ENCODE data around the gene SREK1IP1.

Gene SREK1IP1

GRCh38 chr5:64786372-64786771, 17.9 kb upstream of the SREK1IP1 start:
- TF ChIP-seq, protein P1, sequence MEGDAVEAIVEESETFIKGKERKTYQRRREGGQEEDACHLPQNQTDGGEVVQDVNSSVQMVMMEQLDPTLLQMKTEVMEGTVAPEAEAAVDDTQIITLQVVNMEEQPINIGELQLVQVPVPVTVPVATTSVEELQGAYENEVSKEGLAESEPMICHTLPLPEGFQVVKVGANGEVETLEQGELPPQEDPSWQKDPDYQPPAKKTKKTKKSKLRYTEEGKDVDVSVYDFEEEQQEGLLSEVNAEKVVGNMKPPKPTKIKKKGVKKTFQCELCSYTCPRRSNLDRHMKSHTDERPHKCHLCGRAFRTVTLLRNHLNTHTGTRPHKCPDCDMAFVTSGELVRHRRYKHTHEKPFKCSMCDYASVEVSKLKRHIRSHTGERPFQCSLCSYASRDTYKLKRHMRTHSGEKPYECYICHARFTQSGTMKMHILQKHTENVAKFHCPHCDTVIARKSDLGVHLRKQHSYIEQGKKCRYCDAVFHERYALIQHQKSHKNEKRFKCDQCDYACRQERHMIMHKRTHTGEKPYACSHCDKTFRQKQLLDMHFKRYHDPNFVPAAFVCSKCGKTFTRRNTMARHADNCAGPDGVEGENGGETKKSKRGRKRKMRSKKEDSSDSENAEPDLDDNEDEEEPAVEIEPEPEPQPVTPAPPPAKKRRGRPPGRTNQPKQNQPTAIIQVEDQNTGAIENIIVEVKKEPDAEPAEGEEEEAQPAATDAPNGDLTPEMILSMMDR (IDR thresholded peaks at IDR 0.05; ENCODE audit: insufficient read depth, missing control alignments) = no peak
- no peak for DNase-seq (ENCODE audit: insufficient read length, low spot score)
- no peak for FAIRE-seq

DNA sequence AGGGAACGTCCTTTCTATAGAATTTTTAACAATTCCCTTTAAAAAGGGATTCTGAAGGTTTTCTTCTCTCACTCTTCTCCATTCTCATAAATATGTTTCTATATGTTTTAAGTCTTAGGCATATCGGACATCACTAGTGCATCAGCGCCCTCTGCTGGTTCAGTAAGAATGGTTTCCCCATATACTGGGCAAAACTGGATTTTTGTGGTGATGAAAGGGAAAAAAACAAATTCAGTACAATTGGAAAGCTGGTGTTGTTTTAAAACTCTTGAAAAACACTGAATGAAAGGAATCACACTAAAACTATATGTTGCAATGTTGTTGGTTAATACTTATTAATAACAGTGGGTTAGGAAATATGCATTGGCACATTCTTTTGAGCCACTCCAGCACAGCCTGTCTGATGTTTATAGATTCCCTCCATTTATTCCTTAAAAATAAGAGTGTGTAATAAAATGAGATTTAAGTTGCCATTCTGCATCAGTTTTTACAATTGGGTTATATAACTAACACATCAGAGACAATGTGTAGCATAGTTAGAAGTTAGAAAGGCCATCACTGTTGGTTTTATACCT, 16.0 kb upstream of the SREK1IP1 start:
- TF ChIP-seq, protein P1 (IDR thresholded peaks at IDR 0.05; ENCODE audit: insufficient read depth, missing control alignments) = peak; percentile 95
- DNase-seq (ENCODE audit: insufficient read length, low spot score) (no peak), FAIRE-seq (peak; percentile 64)

DNA sequence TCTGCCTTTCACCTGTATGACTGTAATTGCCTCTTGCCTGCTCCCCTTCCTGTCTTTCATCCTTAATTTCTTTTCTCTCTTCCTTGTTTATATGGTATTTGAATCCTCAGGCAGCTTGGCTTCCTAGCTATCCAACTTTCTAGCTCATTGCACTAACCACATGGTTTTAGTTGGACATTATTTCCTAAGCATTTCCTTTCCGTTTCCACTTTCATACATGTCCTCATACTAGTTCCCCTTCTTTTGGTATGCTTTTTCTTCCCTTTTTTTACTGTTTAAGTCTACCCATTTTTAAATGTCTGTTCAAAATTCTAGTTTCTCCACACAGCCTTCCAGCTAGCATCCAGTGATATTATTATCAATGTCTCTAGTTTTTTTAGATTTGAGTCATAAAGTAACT, 6.8 kb upstream of the SREK1IP1 start:
- TF ChIP-seq, protein P1 (IDR thresholded peaks at IDR 0.05; ENCODE audit: insufficient read depth, missing control alignments) = no peak
- no peak for FAIRE-seq
- DNase-seq (ENCODE audit: insufficient read length, low spot score) = no peak

DNA sequence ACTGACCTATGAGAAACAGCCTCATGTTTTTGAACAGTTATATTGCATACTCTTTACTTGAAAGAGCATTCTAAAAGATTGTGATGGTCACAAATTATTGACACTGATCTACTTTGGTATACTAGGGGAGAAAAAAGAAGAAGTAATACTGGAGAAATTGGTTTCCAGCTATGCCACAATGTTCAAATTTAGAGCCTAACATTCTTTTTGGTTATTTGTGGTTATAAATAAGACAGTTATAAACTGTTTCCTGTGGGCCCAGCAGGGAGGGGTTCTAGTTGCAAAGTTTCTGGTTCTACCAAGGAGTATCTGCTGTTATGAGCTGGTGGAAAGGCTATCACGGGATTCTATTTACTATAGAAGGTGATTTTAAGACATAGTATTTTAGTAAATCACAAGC, 5.0 kb upstream of the SREK1IP1 start:
- no peak for DNase-seq (ENCODE audit: insufficient read length, low spot score)
- TF ChIP-seq, protein P1 (IDR thresholded peaks at IDR 0.05; ENCODE audit: insufficient read depth, missing control alignments) = no peak
- FAIRE-seq = no peak

DNA sequence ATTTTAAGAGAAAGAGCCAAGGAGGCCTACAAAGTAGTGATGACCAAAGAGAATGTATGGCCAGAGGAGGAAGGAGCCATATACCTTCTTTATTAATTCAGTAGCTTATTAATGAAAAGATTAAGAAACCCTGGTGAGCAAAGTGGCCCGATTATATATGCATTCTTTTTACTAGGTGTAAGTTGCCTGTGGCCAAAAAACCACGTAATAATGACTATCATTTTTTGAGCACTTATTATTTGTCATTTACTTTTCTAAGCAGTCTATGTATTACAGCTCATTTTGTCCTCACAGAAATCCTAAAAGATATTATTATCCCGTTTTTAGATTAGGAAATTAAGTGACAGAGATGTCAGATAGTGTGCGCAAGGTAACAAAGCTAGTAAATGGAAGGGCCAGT, 3.2 kb upstream of the SREK1IP1 start:
- DNase-seq (ENCODE audit: insufficient read length, low spot score) = no peak
- FAIRE-seq = no peak
- TF ChIP-seq, protein P1 (IDR thresholded peaks at IDR 0.05; ENCODE audit: insufficient read depth, missing control alignments) = no peak

DNA sequence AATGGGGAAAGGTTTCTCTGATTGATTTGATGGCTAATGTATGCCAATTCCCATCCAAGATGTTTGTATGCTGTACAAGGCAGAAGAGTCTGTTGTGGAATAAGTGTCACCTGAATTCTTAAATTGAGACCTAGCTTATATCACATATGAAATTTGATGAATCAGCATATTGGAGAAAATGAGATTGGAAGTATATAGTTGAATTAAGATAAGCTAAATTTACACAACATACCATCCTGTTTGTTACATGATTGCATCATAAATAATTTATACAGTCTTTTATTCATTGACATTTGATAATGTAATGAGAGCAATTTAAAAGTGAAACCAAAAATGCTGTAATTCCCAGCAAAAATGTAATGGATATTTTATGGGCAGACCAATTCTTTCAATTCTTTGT, 1.4 kb upstream of the SREK1IP1 start:
- FAIRE-seq (no peak), DNase-seq (ENCODE audit: insufficient read length, low spot score) (no peak)
- TF ChIP-seq, protein P1 (IDR thresholded peaks at IDR 0.05; ENCODE audit: insufficient read depth, missing control alignments) = no peak

DNA sequence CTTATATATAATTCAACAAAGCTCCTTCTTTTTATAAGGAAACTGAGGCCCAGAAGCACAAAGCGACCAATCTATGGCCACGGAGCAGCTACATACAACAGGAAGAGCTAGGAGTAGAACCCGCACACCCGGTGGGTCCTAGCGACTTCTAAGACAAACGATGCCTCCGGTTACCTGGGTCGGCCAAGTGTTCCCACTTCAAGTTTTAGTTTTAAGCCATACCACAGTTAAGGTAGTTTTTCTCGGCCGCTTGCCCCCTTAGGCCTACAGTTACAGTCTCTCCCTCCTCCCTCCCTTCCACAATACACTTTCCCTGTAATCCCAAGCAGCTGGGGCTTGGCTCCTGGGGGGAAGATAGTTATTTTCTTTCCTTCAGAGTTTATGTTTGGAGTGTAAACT, 533 bp downstream of the SREK1IP1 start:
- FAIRE-seq (no peak), DNase-seq (ENCODE audit: insufficient read length, low spot score) (no peak)
- TF ChIP-seq, protein P1 (IDR thresholded peaks at IDR 0.05; ENCODE audit: insufficient read depth, missing control alignments) = no peak

All from D721Med (cell line).